Measurements from ENCODE around the gene EPHA6.

EPHA6 gene

DNA sequence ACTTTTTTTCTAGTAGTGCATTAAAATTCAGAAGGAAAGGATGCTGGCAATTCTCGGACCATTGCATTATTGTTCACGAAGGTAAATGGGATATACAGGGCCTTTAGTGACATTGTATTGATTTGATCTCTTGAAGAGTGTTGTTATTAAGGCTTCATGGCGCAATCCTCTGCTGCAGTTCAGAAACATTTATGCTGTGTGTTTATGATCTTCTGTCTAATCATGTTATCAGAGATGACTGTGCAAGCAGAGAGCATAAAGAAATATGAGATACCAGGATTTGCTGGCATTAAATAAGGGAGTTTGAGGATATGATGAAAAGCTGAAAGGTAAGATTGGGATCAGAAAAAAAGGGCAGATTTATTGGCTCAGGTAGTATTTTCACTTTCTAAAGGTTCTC, 180.6 kb downstream of the EPHA6 start:
- Histone ChIP-seq H3K9me3 (ENCODE audit: control insufficient read depth, low read length) (peaks cover 9% of the 10 kb centered on the region), H3K4me2 (ENCODE audit: low read length, poor library complexity, severe bottlenecking) (no peak overlapping the region), H2BK15ac (ENCODE audit: low read depth, poor library complexity, severe bottlenecking) (no peak overlapping the region), H4K8ac (ENCODE audit: low read length) (no peak overlapping the region), H4K91ac (ENCODE audit: low read length) (no peak overlapping the region), H3K36me3 (ENCODE audit: control insufficient read depth in 1 of 2, insufficient read depth in 2 of 2, low read depth in 1 of 2, low read length in 2 of 2) (no peaks in the 10 kb centered on the region), H3K18ac (ENCODE audit: low read depth in 1 of 2, low read length in 2 of 2) (no peak overlapping the region), H2BK12ac (ENCODE audit: low read length in 2 of 2) (no peak overlapping the region), H2BK120ac (ENCODE audit: low read depth, low read length) (no peak overlapping the region), H3K23ac (ENCODE audit: low read length in 2 of 2) (no peak overlapping the region), H3K27me3 (ENCODE audit: control insufficient read depth in 1 of 2, insufficient read depth in 1 of 2, low read length in 2 of 2) (no peaks in the 10 kb centered on the region), H2AFZ (ENCODE audit: low read depth, low read length) (no peak overlapping the region), H3K4me1 (ENCODE audit: control insufficient read depth, insufficient read depth, low read depth, low read length) (no peaks in the 10 kb centered on the region), H3K27ac (ENCODE audit: low read length, poor library complexity, severe bottlenecking) (no peak overlapping the region), H3K14ac (ENCODE audit: low read length in 2 of 2) (no peak overlapping the region), H2AK5ac (ENCODE audit: low read length, severe bottlenecking) (no peak overlapping the region), H3K4ac (ENCODE audit: low read depth in 1 of 2, low read length in 2 of 2) (no peak overlapping the region), H3K79me1 (replicated peaks; ENCODE audit: low read length, poor library complexity, severe bottlenecking) (no peaks in the 10 kb centered on the region), H2BK5ac (ENCODE audit: low read depth, low read length, poor library complexity, severe bottlenecking) (no peak overlapping the region), H3K9ac (ENCODE audit: low read length) (no peak overlapping the region), H3K4me3 (ENCODE audit: insufficient read depth in 1 of 2, low read depth in 1 of 2, low read length in 2 of 2) (no peak overlapping the region)
- 87% methylated on average over 3 of the region's 3 CpGs for WGBS
- no peak for DNase-seq

DNA sequence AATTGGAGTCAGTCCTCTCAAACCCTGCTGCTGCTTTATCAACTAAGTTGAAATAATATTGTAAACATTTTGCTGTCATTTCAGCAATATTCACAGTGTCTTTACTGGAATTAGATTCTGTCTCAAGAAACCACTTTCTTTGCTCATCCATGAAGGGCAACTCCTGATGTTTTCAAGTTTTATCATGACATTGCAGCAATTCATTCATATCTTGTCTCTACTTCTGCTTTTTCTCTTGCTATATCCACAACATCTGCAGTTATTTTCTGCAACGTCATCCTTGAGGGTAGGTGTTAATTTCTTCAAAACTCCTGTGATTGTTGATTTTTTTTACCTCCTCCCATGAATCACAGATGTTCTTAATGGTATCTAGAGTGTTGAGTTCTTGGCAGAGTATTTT, 181.6 kb downstream of the EPHA6 start:
- Histone ChIP-seq H3K79me1 (replicated peaks; ENCODE audit: low read length, poor library complexity, severe bottlenecking) (no peaks in the 10 kb centered on the region), H4K8ac (ENCODE audit: low read length) (no peak overlapping the region), H3K4me2 (ENCODE audit: low read length, poor library complexity, severe bottlenecking) (no peak overlapping the region), H3K14ac (ENCODE audit: low read length in 2 of 2) (no peak overlapping the region), H3K9ac (ENCODE audit: low read length) (no peak overlapping the region), H3K27ac (ENCODE audit: low read length, poor library complexity, severe bottlenecking) (no peak overlapping the region), H2BK120ac (ENCODE audit: low read depth, low read length) (no peak overlapping the region), H3K4ac (ENCODE audit: low read depth in 1 of 2, low read length in 2 of 2) (no peak overlapping the region), H4K91ac (ENCODE audit: low read length) (no peak overlapping the region), H2AFZ (ENCODE audit: low read depth, low read length) (no peak overlapping the region), H2BK5ac (ENCODE audit: low read depth, low read length, poor library complexity, severe bottlenecking) (no peak overlapping the region), H3K4me1 (ENCODE audit: control insufficient read depth, insufficient read depth, low read depth, low read length) (no peaks in the 10 kb centered on the region), H3K23ac (ENCODE audit: low read length in 2 of 2) (no peak overlapping the region), H3K27me3 (ENCODE audit: control insufficient read depth in 1 of 2, insufficient read depth in 1 of 2, low read length in 2 of 2) (no peaks in the 10 kb centered on the region), H3K36me3 (ENCODE audit: control insufficient read depth in 1 of 2, insufficient read depth in 2 of 2, low read depth in 1 of 2, low read length in 2 of 2) (no peaks in the 10 kb centered on the region), H2BK12ac (ENCODE audit: low read length in 2 of 2) (no peak overlapping the region), H3K18ac (ENCODE audit: low read depth in 1 of 2, low read length in 2 of 2) (no peak overlapping the region), H2BK15ac (ENCODE audit: low read depth, poor library complexity, severe bottlenecking) (no peak overlapping the region), H3K4me3 (ENCODE audit: insufficient read depth in 1 of 2, low read depth in 1 of 2, low read length in 2 of 2) (no peak overlapping the region), H2AK5ac (ENCODE audit: low read length, severe bottlenecking) (no peak overlapping the region), H3K9me3 (ENCODE audit: control insufficient read depth, low read length) (peaks cover 9% of the 10 kb centered on the region)
- no peak for DNase-seq
- no CpG with 5 or more reads among the region's 1 CpG for WGBS

- Histone ChIP-seq H2AFZ (ENCODE audit: low read depth, low read length) (no peak overlapping the region), H4K91ac (ENCODE audit: low read length) (no peak overlapping the region), H3K4ac (ENCODE audit: low read depth in 1 of 2, low read length in 2 of 2) (no peak overlapping the region), H3K9me3 (ENCODE audit: control insufficient read depth, low read length) (peaks cover 16% of the 10 kb centered on the region), H3K27ac (ENCODE audit: low read length, poor library complexity, severe bottlenecking) (no peak overlapping the region), H3K4me3 (ENCODE audit: insufficient read depth in 1 of 2, low read depth in 1 of 2, low read length in 2 of 2) (no peak overlapping the region), H3K27me3 (ENCODE audit: control insufficient read depth in 1 of 2, insufficient read depth in 1 of 2, low read length in 2 of 2) (no peaks in the 10 kb centered on the region), H4K8ac (ENCODE audit: low read length) (no peak overlapping the region), H3K4me1 (ENCODE audit: control insufficient read depth, insufficient read depth, low read depth, low read length) (no peaks in the 10 kb centered on the region), H3K23ac (ENCODE audit: low read length in 2 of 2) (no peak overlapping the region), H3K36me3 (ENCODE audit: control insufficient read depth in 1 of 2, insufficient read depth in 2 of 2, low read depth in 1 of 2, low read length in 2 of 2) (no peaks in the 10 kb centered on the region), H2AK5ac (ENCODE audit: low read length, severe bottlenecking) (no peak overlapping the region), H3K79me1 (replicated peaks; ENCODE audit: low read length, poor library complexity, severe bottlenecking) (no peaks in the 10 kb centered on the region), H3K9ac (ENCODE audit: low read length) (no peak overlapping the region), H2BK120ac (ENCODE audit: low read depth, low read length) (no peak overlapping the region), H2BK5ac (ENCODE audit: low read depth, low read length, poor library complexity, severe bottlenecking) (no peak overlapping the region), H3K14ac (ENCODE audit: low read length in 2 of 2) (no peak overlapping the region), H3K18ac (ENCODE audit: low read depth in 1 of 2, low read length in 2 of 2) (no peak overlapping the region), H2BK15ac (ENCODE audit: low read depth, poor library complexity, severe bottlenecking) (no peak overlapping the region), H2BK12ac (ENCODE audit: low read length in 2 of 2) (no peak overlapping the region), H3K4me2 (ENCODE audit: low read length, poor library complexity, severe bottlenecking) (no peak overlapping the region)
- DNase-seq = no peak
- WGBS = 60% methylated on average over 1 of the region's 1 CpG
Observed at GRCh38 chr3:97001611-97002010, 187.2 kb downstream of the EPHA6 start.

- Histone ChIP-seq H3K79me1 (replicated peaks; ENCODE audit: low read length, poor library complexity, severe bottlenecking) (no peaks in the 10 kb centered on the region), H4K8ac (ENCODE audit: low read length) (no peak overlapping the region), H4K91ac (ENCODE audit: low read length) (no peak overlapping the region), H3K4ac (ENCODE audit: low read depth in 1 of 2, low read length in 2 of 2) (no peak overlapping the region), H3K36me3 (ENCODE audit: control insufficient read depth in 1 of 2, insufficient read depth in 2 of 2, low read depth in 1 of 2, low read length in 2 of 2) (no peaks in the 10 kb centered on the region), H3K4me2 (ENCODE audit: low read length, poor library complexity, severe bottlenecking) (no peak overlapping the region), H2BK12ac (ENCODE audit: low read length in 2 of 2) (no peak overlapping the region), H3K27ac (ENCODE audit: low read length, poor library complexity, severe bottlenecking) (no peak overlapping the region), H2AFZ (ENCODE audit: low read depth, low read length) (no peak overlapping the region), H2BK5ac (ENCODE audit: low read depth, low read length, poor library complexity, severe bottlenecking) (no peak overlapping the region), H3K9ac (ENCODE audit: low read length) (no peak overlapping the region), H3K9me3 (ENCODE audit: control insufficient read depth, low read length) (peaks cover 15% of the 10 kb centered on the region), H3K18ac (ENCODE audit: low read depth in 1 of 2, low read length in 2 of 2) (no peak overlapping the region), H3K4me1 (ENCODE audit: control insufficient read depth, insufficient read depth, low read depth, low read length) (no peaks in the 10 kb centered on the region), H2AK5ac (ENCODE audit: low read length, severe bottlenecking) (no peak overlapping the region), H3K4me3 (ENCODE audit: insufficient read depth in 1 of 2, low read depth in 1 of 2, low read length in 2 of 2) (no peak overlapping the region), H3K27me3 (ENCODE audit: control insufficient read depth in 1 of 2, insufficient read depth in 1 of 2, low read length in 2 of 2) (no peaks in the 10 kb centered on the region), H2BK120ac (ENCODE audit: low read depth, low read length) (no peak overlapping the region), H3K14ac (ENCODE audit: low read length in 2 of 2) (no peak overlapping the region), H2BK15ac (ENCODE audit: low read depth, poor library complexity, severe bottlenecking) (no peak overlapping the region), H3K23ac (ENCODE audit: low read length in 2 of 2) (no peak overlapping the region)
- 71% methylated on average over 5 of the region's 7 CpGs for WGBS
- no peak for DNase-seq
Observed at GRCh38 chr3:97009427-97010019, 195.1 kb downstream of the EPHA6 start.
